H1 (cell line): ENCODE measurements around the gene TSKS. TPM values are rescaled to one million over a fixed set of nuclear protein-coding genes. Genes with fewer than 3 reads are reported as not detected.

Experiments
- E2F6 ChIP-seq: IDR thresholded peaks from 2 replicates; pipeline ENCODE4 v1.6.1; 2012; ENCODE audit warnings: inconsistent platforms
- GTF2F1 ChIP-seq: IDR thresholded peaks from 2 replicates; pipeline ENCODE4 v1.6.1; 2012; ENCODE audit warnings: low read depth, low read length, improper control_type of control experiment, borderline replicate concordance
- PHF8 ChIP-seq: fragments of 200-600 bp; sonication (generic); conservative IDR thresholded peaks from 2 replicates; pipeline ENCODE4 v1.7.1; 2012; ENCODE audit warnings: low read depth, mild to moderate bottlenecking, inconsistent platforms, low read length, moderate library complexity
- TBP ChIP-seq: IDR thresholded peaks from 2 replicates; pipeline ENCODE4 v1.6.1; 2011; ENCODE audit warnings: low read depth, low read length, improper control_type of control experiment
- USF2 ChIP-seq: IDR thresholded peaks from 2 replicates; pipeline ENCODE4 v1.6.1; 2011; ENCODE audit warnings: low read length, improper control_type of control experiment
- polyA plus RNA-seq, 7 experiments: library from polyadenylated mRNA; depleted of rRNA in 3 of 7; stranded (reverse) in 5 of 7; unstranded in 2 of 7; fragments of >200 nt in 5 of 7; fragments of 200-250 nt in 2 of 7; gene quantifications; 1 replicate in 5 of 7; 2 replicates in 1 of 7; 4 replicates in 1 of 7; pipeline versions ENCODE4 v1.2.1 to v1.2.3, GENCODE V29; 2011 to 2013; ENCODE audit warnings: missing spikeins in 2 of 7, mixed read lengths in 2 of 7
- total RNA-seq: library from RNA; stranded (reverse); fragmentation: NEBNext Ultra II Directional; extraction: Animal tissue kit (Norgen Biotek cat#: 25700); gene quantifications from 2 replicates; pipeline ENCODE4 v1.2.1, GENCODE V29; 2021

Gene TSKS
- total and polyA plus RNA-seq, 2 of the 8 experiments (the other 6 are each of a cell fraction or from before 2014, with no cell fraction given): 0.21 TPM; not detected in 1

- TF ChIP-seq USF2 (no peak), TBP (no peak), PHF8 (no peak), E2F6 (no peak), GTF2F1 (no peak)
Measured at GRCh38 chr19:49791776-49792445, 28.8 kb upstream of the TSKS start (continued).
